Measurements from ENCODE around the gene CTU1.

Gene CTU1

DNA sequence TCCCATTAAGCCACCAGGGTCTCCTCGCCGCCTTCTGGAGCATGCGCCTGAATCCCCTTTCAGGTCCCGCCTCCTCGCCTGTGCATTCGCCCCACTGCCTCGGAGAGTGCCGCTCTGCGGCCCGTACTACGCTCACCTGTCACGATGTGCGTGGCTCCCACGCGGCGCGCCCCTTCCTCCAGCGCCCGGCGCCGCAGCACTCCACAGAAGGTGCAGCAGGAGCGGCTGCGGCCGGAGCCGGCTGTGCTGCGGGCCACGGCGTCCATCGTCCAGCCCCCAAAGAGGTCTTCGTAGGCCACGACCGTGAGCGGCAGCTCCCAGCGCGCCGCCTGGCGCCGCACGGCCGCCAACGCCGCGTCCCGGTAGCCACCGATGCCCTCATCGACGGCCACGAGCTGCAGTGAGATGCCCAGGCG, 4.3 kb downstream of the CTU1 start:
- no peak overlapping the region for H3K4me3 ChIP-seq (ENCODE audit: insufficient read length, low read depth)
- no peaks in the 10 kb centered on the region for H3K9me3 ChIP-seq (ENCODE audit: insufficient read depth, low read length)
- H3K9ac ChIP-seq (ENCODE audit: insufficient read length, low read depth) = no peak overlapping the region
- H3K27me3 ChIP-seq (ENCODE audit: insufficient read depth, insufficient read length) = no peaks in the 10 kb centered on the region
- peaks cover 54% of the 10 kb centered on the region for H3K36me3 ChIP-seq (ENCODE audit: insufficient read depth, insufficient read length, low read length)
- DNase-seq (ENCODE audit: low read depth, low spot score) = no peak
- TF ChIP-seq YY1 (IDR thresholded peaks at IDR 0.05; ENCODE audit: insufficient read depth, insufficient read length) (no peak), ZNF274 (IDR thresholded peaks at IDR 0.05; ENCODE audit: low read depth, low read length) (no peak), SUZ12 (IDR thresholded peaks at IDR 0.05; ENCODE audit: extremely low read depth, insufficient read depth, insufficient read length) (no peak)
- no peaks in the 10 kb centered on the region for H3K4me1 ChIP-seq (ENCODE audit: insufficient read depth, insufficient read length)

DNA sequence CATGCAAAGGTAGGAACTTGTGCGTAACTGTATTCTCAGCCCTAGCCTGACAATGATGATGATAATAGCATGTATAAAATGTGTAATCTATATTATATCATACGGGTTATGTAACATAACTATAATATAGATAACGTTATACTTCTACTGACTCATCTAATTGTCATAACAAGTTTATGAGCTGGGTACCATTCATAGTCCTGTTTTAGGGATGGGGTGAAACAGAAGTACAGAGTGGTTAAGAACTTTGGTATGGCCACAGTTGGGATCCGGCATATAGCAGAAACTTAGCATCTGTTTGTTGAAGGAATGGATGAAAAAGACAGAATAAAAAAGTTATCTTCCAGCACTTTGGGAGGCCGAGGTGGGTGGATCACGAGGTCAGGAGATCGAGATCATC, 5.2 kb downstream of the CTU1 start:
- H3K36me3 ChIP-seq (ENCODE audit: insufficient read depth, insufficient read length, low read length) = peaks cover 55% of the 10 kb centered on the region
- DNase-seq (ENCODE audit: low read depth, low spot score) = no peak

GRCh38 chr19:51101171-51101865, 6.9 kb downstream of the CTU1 start:
- Histone ChIP-seq H3K36me3 (ENCODE audit: insufficient read depth, insufficient read length, low read length) (peaks cover 58% of the 10 kb centered on the region), H3K9ac (ENCODE audit: insufficient read length, low read depth) (no peak overlapping the region), H3K4me1 (ENCODE audit: insufficient read depth, insufficient read length) (no peaks in the 10 kb centered on the region), H3K4me3 (ENCODE audit: insufficient read length, low read depth) (no peak overlapping the region), H3K9me3 (ENCODE audit: insufficient read depth, low read length) (no peaks in the 10 kb centered on the region), H3K27me3 (ENCODE audit: insufficient read depth, insufficient read length) (no peaks in the 10 kb centered on the region)
- no peak for TF ChIP-seq ZNF274 (IDR thresholded peaks at IDR 0.05; ENCODE audit: low read depth, low read length)
- no peak for TF ChIP-seq YY1 (IDR thresholded peaks at IDR 0.05; ENCODE audit: insufficient read depth, insufficient read length)
- TF ChIP-seq SUZ12 (IDR thresholded peaks at IDR 0.05; ENCODE audit: extremely low read depth, insufficient read depth, insufficient read length) = no peak
- DNase-seq (ENCODE audit: low read depth, low spot score) = no peak

More for the DNA sequence above, 5.2 kb downstream of the CTU1 start:
- Histone ChIP-seq H3K27me3 (ENCODE audit: insufficient read depth, insufficient read length) (no peaks in the 10 kb centered on the region), H3K4me3 (ENCODE audit: insufficient read length, low read depth) (no peak overlapping the region), H3K9ac (ENCODE audit: insufficient read length, low read depth) (no peak overlapping the region), H3K9me3 (ENCODE audit: insufficient read depth, low read length) (no peaks in the 10 kb centered on the region), H3K4me1 (ENCODE audit: insufficient read depth, insufficient read length) (no peaks in the 10 kb centered on the region)
- TF ChIP-seq ZNF274 (IDR thresholded peaks at IDR 0.05; ENCODE audit: low read depth, low read length) = no peak
- no peak for TF ChIP-seq YY1 (IDR thresholded peaks at IDR 0.05; ENCODE audit: insufficient read depth, insufficient read length)
- no peak for TF ChIP-seq SUZ12 (IDR thresholded peaks at IDR 0.05; ENCODE audit: extremely low read depth, insufficient read depth, insufficient read length)

- TF ChIP-seq ZNF274 (IDR thresholded peaks at IDR 0.05; ENCODE audit: low read depth, low read length) (no peak), SUZ12 (IDR thresholded peaks at IDR 0.05; ENCODE audit: extremely low read depth, insufficient read depth, insufficient read length) (no peak), YY1 (IDR thresholded peaks at IDR 0.05; ENCODE audit: insufficient read depth, insufficient read length) (no peak)
- Histone ChIP-seq H3K4me3 (ENCODE audit: insufficient read length, low read depth) (no peak overlapping the region), H3K9ac (ENCODE audit: insufficient read length, low read depth) (no peak overlapping the region), H3K36me3 (ENCODE audit: insufficient read depth, insufficient read length, low read length) (peaks cover 51% of the 10 kb centered on the region), H3K9me3 (ENCODE audit: insufficient read depth, low read length) (no peaks in the 10 kb centered on the region), H3K4me1 (ENCODE audit: insufficient read depth, insufficient read length) (no peaks in the 10 kb centered on the region), H3K27me3 (ENCODE audit: insufficient read depth, insufficient read length) (no peaks in the 10 kb centered on the region)
- DNase-seq (ENCODE audit: low read depth, low spot score) = no peak
Observed at GRCh38 chr19:51100601-51101000, 7.6 kb downstream of the CTU1 start.

DNA sequence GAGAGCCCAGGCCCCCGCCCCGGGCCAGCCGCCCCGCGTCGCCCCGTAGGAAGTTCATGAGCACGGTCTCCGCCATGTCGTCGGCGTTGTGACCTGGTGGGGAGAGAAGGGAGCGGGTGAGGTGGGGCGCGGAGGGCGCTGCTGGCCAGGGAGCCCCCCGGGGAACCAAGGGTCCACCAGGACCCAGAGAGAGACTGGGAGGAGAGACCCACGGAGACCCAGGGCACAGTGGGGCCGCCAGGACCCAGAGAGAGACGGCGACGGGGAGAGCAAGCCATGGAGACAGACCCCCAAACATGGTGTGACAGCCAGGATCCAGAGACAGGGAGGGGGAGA, 9.2 kb downstream of the CTU1 start:
- no peak overlapping the region for H3K9ac ChIP-seq (ENCODE audit: insufficient read length, low read depth)
- no peaks in the 10 kb centered on the region for H3K27me3 ChIP-seq (ENCODE audit: insufficient read depth, insufficient read length)
- TF ChIP-seq ZNF274 (IDR thresholded peaks at IDR 0.05; ENCODE audit: low read depth, low read length) (no peak), YY1 (IDR thresholded peaks at IDR 0.05; ENCODE audit: insufficient read depth, insufficient read length) (no peak), SUZ12 (IDR thresholded peaks at IDR 0.05; ENCODE audit: extremely low read depth, insufficient read depth, insufficient read length) (no peak)
- peaks cover 38% of the 10 kb centered on the region for H3K36me3 ChIP-seq (ENCODE audit: insufficient read depth, insufficient read length, low read length)
- DNase-seq (ENCODE audit: low read depth, low spot score) = no peak
- H3K9me3 ChIP-seq (ENCODE audit: insufficient read depth, low read length) = no peaks in the 10 kb centered on the region
- peaks cover 2% of the 10 kb centered on the region for H3K4me1 ChIP-seq (ENCODE audit: insufficient read depth, insufficient read length)
- H3K4me3 ChIP-seq (ENCODE audit: insufficient read length, low read depth) = no peak overlapping the region

DNA sequence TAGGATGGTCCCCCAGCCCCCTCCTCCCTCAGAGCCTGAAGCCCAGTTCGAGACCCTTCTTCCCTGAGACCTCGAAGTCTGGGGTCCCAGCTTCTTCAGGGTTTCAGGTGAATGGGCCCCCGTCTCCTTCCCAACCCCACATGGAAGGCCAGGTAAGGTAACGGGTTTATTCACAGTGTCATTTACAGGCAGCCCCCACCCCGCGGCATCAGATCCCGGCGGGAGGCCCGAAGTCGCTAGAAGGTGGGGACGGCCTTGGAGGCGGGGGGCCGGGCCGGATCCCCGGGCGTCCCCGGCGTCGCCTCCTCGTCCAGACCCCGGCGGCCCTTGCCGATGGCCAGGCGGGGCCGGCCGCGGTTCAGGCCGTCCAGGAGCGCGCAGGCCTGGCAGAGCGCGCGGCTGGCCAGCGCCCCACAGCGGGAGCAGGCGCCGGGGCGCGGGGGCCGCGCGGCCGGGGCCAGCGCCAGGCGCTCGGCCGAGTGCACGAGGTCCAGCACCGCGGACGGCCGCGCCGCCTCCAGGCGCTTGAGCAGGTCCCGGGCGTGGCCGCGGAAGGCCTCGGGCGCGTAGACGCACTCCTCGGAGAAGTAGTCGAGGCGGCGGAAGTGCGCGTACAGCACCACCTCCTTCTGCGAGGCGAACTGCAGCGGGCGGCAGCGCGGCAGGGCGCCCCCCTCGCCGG, 9.7 kb downstream of the CTU1 start:
- no peak for DNase-seq (ENCODE audit: low read depth, low spot score)

DNA sequence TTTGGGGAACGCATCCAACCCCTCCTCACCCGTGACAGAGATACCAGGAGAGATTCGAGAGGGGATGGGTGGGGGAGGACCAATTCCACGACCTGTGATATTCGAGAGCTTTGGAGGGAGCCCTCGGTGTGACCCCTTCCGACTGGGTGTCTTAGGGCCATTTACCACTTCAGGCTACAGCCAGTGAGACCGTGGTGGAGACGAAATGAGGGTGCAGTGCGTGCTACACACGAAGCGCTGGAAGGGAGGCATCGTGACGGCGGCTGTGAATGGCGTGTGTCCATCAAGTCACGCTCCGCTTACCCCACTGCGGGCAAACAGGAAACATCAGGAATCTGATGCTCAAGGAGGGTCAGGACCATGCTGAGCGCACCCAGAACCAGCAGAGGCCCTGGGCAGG, 10.4 kb downstream of the CTU1 start:
- Histone ChIP-seq H3K4me1 (ENCODE audit: insufficient read depth, insufficient read length) (peaks cover 6% of the 10 kb centered on the region), H3K4me3 (ENCODE audit: insufficient read length, low read depth) (no peak overlapping the region), H3K9me3 (ENCODE audit: insufficient read depth, low read length) (no peaks in the 10 kb centered on the region), H3K36me3 (ENCODE audit: insufficient read depth, insufficient read length, low read length) (peaks cover 28% of the 10 kb centered on the region), H3K9ac (ENCODE audit: insufficient read length, low read depth) (no peak overlapping the region), H3K27me3 (ENCODE audit: insufficient read depth, insufficient read length) (no peaks in the 10 kb centered on the region)
- TF ChIP-seq ZNF274 (IDR thresholded peaks at IDR 0.05; ENCODE audit: low read depth, low read length) (no peak), SUZ12 (IDR thresholded peaks at IDR 0.05; ENCODE audit: extremely low read depth, insufficient read depth, insufficient read length) (no peak), YY1 (IDR thresholded peaks at IDR 0.05; ENCODE audit: insufficient read depth, insufficient read length) (no peak)
- DNase-seq (ENCODE audit: low read depth, low spot score) = no peak

More for the DNA sequence above, 9.7 kb downstream of the CTU1 start:
- Histone ChIP-seq H3K4me3 (ENCODE audit: insufficient read length, low read depth) (no peak overlapping the region), H3K9ac (ENCODE audit: insufficient read length, low read depth) (no peak overlapping the region), H3K4me1 (ENCODE audit: insufficient read depth, insufficient read length) (peaks cover 2% of the 10 kb centered on the region), H3K9me3 (ENCODE audit: insufficient read depth, low read length) (no peaks in the 10 kb centered on the region), H3K27me3 (ENCODE audit: insufficient read depth, insufficient read length) (no peaks in the 10 kb centered on the region), H3K36me3 (ENCODE audit: insufficient read depth, insufficient read length, low read length) (peaks cover 33% of the 10 kb centered on the region)
- TF ChIP-seq SUZ12 (IDR thresholded peaks at IDR 0.05; ENCODE audit: extremely low read depth, insufficient read depth, insufficient read length) (no peak), YY1 (IDR thresholded peaks at IDR 0.05; ENCODE audit: insufficient read depth, insufficient read length) (no peak), ZNF274 (IDR thresholded peaks at IDR 0.05; ENCODE audit: low read depth, low read length) (no peak)
